ENCODE data around the gene RNF144A. TPM values are rescaled to one million over a fixed set of nuclear protein-coding genes. Genes with fewer than 3 reads are reported as not detected.

RNF144A gene
- total and polyA plus RNA-seq, 9 donors = 10.4 to 47.7 (median 23.9) TPM

- H3K9me3 ChIP-seq = no peaks in the 10 kb centered on the region
- H3K27me3 ChIP-seq = no peaks in the 10 kb centered on the region
- H3K4me1 ChIP-seq (ENCODE audit: insufficient read depth) = no peaks in the 10 kb centered on the region
- DNase-seq = no peak
- H3K4me3 ChIP-seq = no peak overlapping the region
- no peaks in the 10 kb centered on the region for H3K36me3 ChIP-seq
- TF ChIP-seq POLR2A (IDR thresholded peaks at IDR 0.05) (no peak), EP300 (IDR thresholded peaks at IDR 0.05) (no peak), CTCF (IDR thresholded peaks at IDR 0.05) (no peak)
- no peak overlapping the region for H3K27ac ChIP-seq
- WGBS, 3 donors = 62 to 82% (median 76%) methylated on average over 10 of the region's 10 CpGs
- intact Hi-C loops (cut with DNase I) = no loop called here
Observed at GRCh38 chr2:7077660-7078267, 160.6 kb downstream of the RNF144A start.

GRCh38 chr2:7083580-7084509, 166.6 kb downstream of the RNF144A start:
- intact Hi-C loops (cut with DNase I) = no loop called here
- Histone ChIP-seq H3K36me3 (no peaks in the 10 kb centered on the region), H3K4me1 (ENCODE audit: insufficient read depth) (no peaks in the 10 kb centered on the region), H3K27me3 (no peaks in the 10 kb centered on the region), H3K27ac (no peak overlapping the region), H3K9me3 (no peaks in the 10 kb centered on the region), H3K4me3 (no peak overlapping the region)
- no peak for DNase-seq
- TF ChIP-seq CTCF (IDR thresholded peaks at IDR 0.05) (no peak), EP300 (IDR thresholded peaks at IDR 0.05) (no peak), POLR2A (IDR thresholded peaks at IDR 0.05) (no peak)
- WGBS, 3 donors = 63 to 73% (median 65%) methylated on average over 10 of the region's 10 CpGs

GRCh38 chr2:7084601-7085000, 167.4 kb downstream of the RNF144A start:
- Histone ChIP-seq H3K4me1 (ENCODE audit: insufficient read depth) (no peaks in the 10 kb centered on the region), H3K27me3 (no peaks in the 10 kb centered on the region), H3K27ac (no peak overlapping the region), H3K36me3 (no peaks in the 10 kb centered on the region), H3K9me3 (no peaks in the 10 kb centered on the region), H3K4me3 (no peak overlapping the region)
- intact Hi-C loops (cut with DNase I) = no loop called here
- TF ChIP-seq EP300 (IDR thresholded peaks at IDR 0.05) (no peak), CTCF (IDR thresholded peaks at IDR 0.05) (no peak), POLR2A (IDR thresholded peaks at IDR 0.05) (no peak)
- DNase-seq = no peak

GRCh38 chr2:7089284-7089683, 172.1 kb downstream of the RNF144A start:
- intact Hi-C loops (cut with DNase I) = no loop called here
- no peak for DNase-seq
- Histone ChIP-seq H3K4me1 (ENCODE audit: insufficient read depth) (no peaks in the 10 kb centered on the region), H3K9me3 (no peaks in the 10 kb centered on the region), H3K4me3 (no peak overlapping the region), H3K27me3 (no peaks in the 10 kb centered on the region), H3K27ac (no peak overlapping the region), H3K36me3 (no peaks in the 10 kb centered on the region)
- TF ChIP-seq CTCF (IDR thresholded peaks at IDR 0.05) (no peak), POLR2A (IDR thresholded peaks at IDR 0.05) (no peak), EP300 (IDR thresholded peaks at IDR 0.05) (no peak)
- WGBS, 3 donors = 87 to 94% (median 92%) methylated on average over 14 to 16 of the region's 16 CpGs

Measured in ovary (tissue), 9 donors.